ENCODE results near the gene CARD9. TPM values are rescaled to one million over a fixed set of nuclear protein-coding genes. Genes with fewer than 3 reads are reported as not detected.

Gene CARD9
- total and polyA plus RNA-seq, 2 of the 8 experiments (the other 6 are each of a cell fraction or from before 2014, with no cell fraction given), result 0.15 to 1.1 TPM

DNA sequence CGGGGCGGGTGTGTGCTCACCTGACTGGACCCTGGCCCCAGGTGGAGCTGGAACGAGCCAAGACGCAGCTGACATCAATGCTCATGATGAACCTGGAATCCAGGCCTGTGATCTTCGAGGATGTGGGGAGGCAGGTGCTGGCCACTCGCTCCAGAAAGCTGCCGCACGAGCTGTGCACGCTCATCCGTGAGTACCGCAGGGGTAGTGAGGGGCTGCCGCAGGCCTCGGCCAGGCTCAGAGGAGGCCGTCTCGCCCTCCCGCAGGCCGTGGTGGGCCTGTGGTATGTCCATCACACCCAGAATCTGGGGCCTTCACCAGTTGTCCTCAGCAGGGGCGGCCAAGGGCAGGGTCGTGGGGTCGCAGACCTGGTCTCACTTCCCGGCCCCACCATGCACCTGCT is 48.3 kb upstream of the CARD9 start:
- Histone ChIP-seq H3K14ac (ENCODE audit: insufficient read length) (no peak overlapping the region), H3K27me3 (replicated peaks in 1 of 4; ENCODE audit: control insufficient read depth in 3 of 4, extremely low read depth in 1 of 4, insufficient read depth in 3 of 4, low read length in 3 of 4) (no peaks in the 10 kb centered on the region), H3K4ac (replicated peaks; ENCODE audit: insufficient read length, low read depth, low read length) (no peak overlapping the region), H3K9me3 (ENCODE audit: insufficient read depth in 2 of 2, low read depth in 1 of 2, low read length in 1 of 2) (no peaks in the 10 kb centered on the region), H3K36me3 (ENCODE audit: control insufficient read depth in 2 of 4, insufficient read depth in 4 of 4, low read length in 3 of 4) (peaks cover 30 to 52% (median 47%) of the 10 kb centered on the region in 4 experiments), H2BK15ac (ENCODE audit: low read length) (no peak overlapping the region), H2BK120ac (replicated peaks; ENCODE audit: low read depth, low read length) (no peak overlapping the region), H3K56ac (replicated peaks; ENCODE audit: insufficient read length, low read depth, low read length) (no peak overlapping the region), H4K8ac (ENCODE audit: extremely low read depth, insufficient read depth, low read length) (no peak overlapping the region), H3K4me3 (ENCODE audit: extremely low read depth in 1 of 4, insufficient read depth in 2 of 4, low read depth in 3 of 4, low read length in 4 of 4) (no peak overlapping the region), H2BK12ac (ENCODE audit: low read depth, low read length) (no peak overlapping the region), H3K23ac (ENCODE audit: insufficient read length) (no peak overlapping the region), H2BK20ac (ENCODE audit: low read length) (no peak overlapping the region), H2AFZ (ENCODE audit: low read length) (no peak overlapping the region), H3K23me2 (ENCODE audit: low read depth, low read length) (no peaks in the 10 kb centered on the region), H3K27ac (ENCODE audit: low read depth, low read length) (no peak overlapping the region), H3K18ac (ENCODE audit: extremely low read depth, low read length) (no peak overlapping the region), H2AK5ac (ENCODE audit: low read depth, low read length) (no peak overlapping the region), H4K20me1 (replicated peaks in 1 of 2; ENCODE audit: control insufficient read depth in 1 of 2, insufficient read depth in 2 of 2, low read length in 2 of 2) (peaks cover 6 to 10% of the 10 kb centered on the region in 2 experiments), H3K9ac (replicated peaks in 1 of 4; ENCODE audit: extremely low read depth in 1 of 4, low read depth in 3 of 4, low read length in 3 of 4) (no peak overlapping the region), H3K79me2 (ENCODE audit: control insufficient read depth in 1 of 2, insufficient read depth in 2 of 2, low read length in 2 of 2) (no peaks in the 10 kb centered on the region), H3K79me1 (ENCODE audit: low read depth, low read length) (no peaks in the 10 kb centered on the region), H3K4me1 (replicated peaks in 1 of 4; ENCODE audit: control insufficient read depth in 3 of 4, insufficient read depth in 4 of 4, low read length in 3 of 4) (no peaks in the 10 kb centered on the region), H3K4me2 (ENCODE audit: insufficient read depth in 1 of 2, low read depth in 2 of 2, low read length in 2 of 2) (no peak overlapping the region), H4K5ac (ENCODE audit: insufficient read length, low read depth, low read length) (no peak overlapping the region), H4K91ac (replicated peaks; ENCODE audit: insufficient read length, low read length) (no peak overlapping the region), H2BK5ac (ENCODE audit: low read depth, low read length) (no peak overlapping the region)
- no peak for FAIRE-seq
- ChIA-PET CTCF (ENCODE audit: partially characterized antibody) (interaction anchor here (0.7 to 1.4 kb wide), 5 partner anchors 13 to 250 kb away, joined by 3 to 4 read pairs (median 3); no protein-coding TSS in a partner anchor), POLR2A (ENCODE audit: partially characterized antibody) (interaction anchor here (0.7 to 2.3 kb wide), 6 partner anchors 13 to 33 kb away, joined by 3 to 5 read pairs (median 3); partner anchors contain the start of gene SNAPC4)
- WGBS, 2 experiments (ENCODE audit: extremely low coverage in 1 of 2, insufficient coverage in 1 of 2, insufficient read length in 1 of 2, insufficient replicate concordance in 2 of 2, low coverage in 1 of 2, low lambda C conversion rate in 2 of 2, missing lambda C conversion rate in 1 of 2), result 95% methylated on average over 17 of the region's 21 CpGs; no CpG with 5 or more reads in 1 of the 2 experiments
- DNase-seq (ENCODE audit: low read depth in 1 of 2, low spot score in 2 of 2), result no peak
- TF ChIP-seq PHF8 (conservative IDR thresholded peaks at IDR 0.05; ENCODE audit: low read depth, low read length) (no peak), CTCF (IDR thresholded peaks at IDR 0.05; ENCODE audit: control extremely low read depth in 1 of 3, insufficient read depth in 1 of 3, low read depth in 1 of 3, low read length in 3 of 3) (no peak), SRF (IDR thresholded peaks at IDR 0.05; ENCODE audit: low read depth, low read length) (no peak), BCL11A (IDR thresholded peaks at IDR 0.05; ENCODE audit: low read depth in 2 of 2, low read length in 2 of 2) (no peak), HDAC2 (IDR thresholded peaks at IDR 0.05; ENCODE audit: borderline replicate concordance in 1 of 2, low read depth in 2 of 2, low read length in 2 of 2) (no peak), BACH1 (IDR thresholded peaks at IDR 0.05; ENCODE audit: low read length) (no peak), CHD1 (IDR thresholded peaks at IDR 0.05; ENCODE audit: low read depth, low read length) (no peak), TCF12 (IDR thresholded peaks at IDR 0.05; ENCODE audit: low read depth, low read length) (no peak), GABPA (IDR thresholded peaks at IDR 0.05; ENCODE audit: borderline replicate concordance, insufficient read depth, low read length) (no peak), JUN (IDR thresholded peaks at IDR 0.05; ENCODE audit: low read depth, low read length) (no peak)
- TF ChIP-seq, protein P1, sequence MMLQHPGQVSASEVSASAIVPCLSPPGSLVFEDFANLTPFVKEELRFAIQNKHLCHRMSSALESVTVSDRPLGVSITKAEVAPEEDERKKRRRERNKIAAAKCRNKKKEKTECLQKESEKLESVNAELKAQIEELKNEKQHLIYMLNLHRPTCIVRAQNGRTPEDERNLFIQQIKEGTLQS (IDR thresholded peaks at IDR 0.05; ENCODE audit: insufficient read depth, low read depth, low read length), result no peak
